D721Med (cell line): ENCODE measurements around the gene NFASC.
A peak's percentile ranks its signal among the peaks of the same experiment; 100 is the strongest.

Source experiments
- DNase-seq: peaks from one replicate; pipeline ENCODE4 v3.0.0; 2011; ENCODE audit warnings: low spot score; ENCODE audit not compliant: insufficient read length
- FAIRE-seq: peaks from 2 replicates; lab custom pipeline; 2011; peaks lifted over from hg19 to GRCh38; lab: Jason Lieb, UNC
- CTCF ChIP-seq: IDR thresholded peaks from 2 replicates; pipeline ENCODE4 v1.5.1; 2012; ENCODE audit warnings: mild to moderate bottlenecking, control low read depth; ENCODE audit not compliant: insufficient read depth; ENCODE audit errors: missing control alignments

NFASC gene

DNA sequence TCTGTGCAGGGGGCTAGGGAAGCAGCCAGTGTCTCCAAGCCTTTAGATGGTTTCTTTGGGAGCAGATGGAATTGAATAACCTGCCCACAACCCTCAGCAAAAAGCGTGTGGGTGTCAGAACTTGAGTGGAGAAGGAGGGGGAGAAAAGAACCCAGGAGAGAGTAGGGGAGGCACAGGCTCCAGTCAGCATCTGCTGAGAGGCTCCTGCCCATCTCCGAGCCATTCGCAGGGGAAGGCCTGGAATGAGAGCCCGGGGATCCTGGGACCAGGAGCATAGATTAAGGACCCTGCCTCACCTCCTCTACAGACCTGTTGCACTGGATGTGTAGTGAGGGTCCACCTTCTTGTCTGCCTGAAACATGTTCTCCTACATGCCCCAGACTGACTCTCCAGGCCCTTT, 197.3 kb downstream of the NFASC start:
- FAIRE-seq (no peak), DNase-seq (no peak)

DNA sequence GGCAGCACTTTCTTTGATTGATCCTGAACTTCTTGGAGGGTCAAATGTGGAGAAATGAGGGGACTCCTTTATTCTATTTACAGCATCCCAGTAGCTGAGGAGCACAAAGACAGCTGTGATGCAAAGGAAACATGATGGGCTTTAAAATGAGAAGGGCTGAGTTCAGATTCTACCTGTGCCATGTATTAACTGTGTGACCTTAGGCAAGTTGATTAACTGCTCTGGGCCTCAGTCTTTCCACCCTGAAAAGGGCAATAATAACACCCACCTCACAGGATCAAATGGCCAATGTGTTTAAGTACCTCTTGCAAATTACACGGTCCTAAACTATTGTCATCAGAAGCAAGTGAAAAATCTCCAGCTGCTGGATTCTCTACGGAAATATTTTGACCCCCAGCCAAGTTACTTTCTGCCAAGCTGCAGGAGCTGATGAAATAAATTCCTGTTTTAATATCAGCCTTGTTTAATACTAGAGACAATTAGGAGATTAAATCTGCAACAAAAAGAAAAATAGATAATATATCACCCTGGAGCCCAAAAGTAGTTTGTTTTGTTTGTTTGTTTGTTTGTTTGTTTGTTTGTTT, 197.9 kb downstream of the NFASC start:
- TF ChIP-seq CTCF: no peak
- FAIRE-seq: no peak

More for the DNA sequence above, 197.3 kb downstream of the NFASC start:
- no peak for TF ChIP-seq CTCF

GRCh38 chr1:205069371-205070125, 198.9 kb downstream of the NFASC start:
- no peak for FAIRE-seq
- DNase-seq: peak; percentile 2
- no peak for TF ChIP-seq CTCF

More for the DNA sequence above, 197.9 kb downstream of the NFASC start:
- DNase-seq: no peak

- FAIRE-seq (no peak), DNase-seq (no peak)
- no peak for TF ChIP-seq CTCF
Observed at GRCh38 chr1:205071028-205071409, 200.4 kb downstream of the NFASC start.

GRCh38 chr1:205071801-205072200, 201.1 kb downstream of the NFASC start:
- no peak for FAIRE-seq
- TF ChIP-seq CTCF: no peak
- no peak for DNase-seq

- TF ChIP-seq CTCF: no peak
- no peak for FAIRE-seq
Observed at GRCh38 chr1:205072286-205072685, 201.6 kb downstream of the NFASC start.

More at GRCh38 chr1:205072286-205072685, 201.6 kb downstream of the NFASC start:
- DNase-seq: no peak
